ENCODE measurements around the gene ZNF516.

The ZNF516 gene

DNA sequence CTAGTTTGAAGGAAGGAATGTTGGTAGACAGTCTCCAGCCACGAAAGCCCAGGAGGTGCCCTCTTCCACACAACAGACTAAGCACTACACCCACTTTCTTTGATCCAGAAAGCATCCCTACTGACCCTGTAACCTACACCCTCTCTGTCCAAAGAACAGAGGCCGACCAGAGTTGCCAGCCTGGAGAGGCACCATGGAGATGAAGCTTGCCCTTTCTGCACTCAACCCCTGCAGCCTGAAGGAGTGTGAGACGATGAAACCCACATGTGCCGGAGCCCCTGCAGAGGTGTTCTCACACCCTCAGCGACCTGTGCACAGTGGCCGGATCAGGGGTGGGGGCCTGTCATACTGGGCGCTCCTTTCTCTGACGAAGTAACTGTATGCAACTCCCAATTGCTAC, 136.3 kb downstream of the ZNF516 start:
- DNase-seq = no peak

GRCh38 chr18:76357585-76358260, 137.3 kb downstream of the ZNF516 start:
- DNase-seq = no peak

- no peak for DNase-seq
Measured at GRCh38 chr18:76357174-76357573, 137.9 kb downstream of the ZNF516 start.

GRCh38 chr18:76356666-76357065, 138.4 kb downstream of the ZNF516 start:
- no peak for DNase-seq

- no peak for DNase-seq
Measured at GRCh38 chr18:76354348-76354747, 140.7 kb downstream of the ZNF516 start.

- no peak for DNase-seq
Measured at GRCh38 chr18:76353500-76353899, 141.5 kb downstream of the ZNF516 start.

DNA sequence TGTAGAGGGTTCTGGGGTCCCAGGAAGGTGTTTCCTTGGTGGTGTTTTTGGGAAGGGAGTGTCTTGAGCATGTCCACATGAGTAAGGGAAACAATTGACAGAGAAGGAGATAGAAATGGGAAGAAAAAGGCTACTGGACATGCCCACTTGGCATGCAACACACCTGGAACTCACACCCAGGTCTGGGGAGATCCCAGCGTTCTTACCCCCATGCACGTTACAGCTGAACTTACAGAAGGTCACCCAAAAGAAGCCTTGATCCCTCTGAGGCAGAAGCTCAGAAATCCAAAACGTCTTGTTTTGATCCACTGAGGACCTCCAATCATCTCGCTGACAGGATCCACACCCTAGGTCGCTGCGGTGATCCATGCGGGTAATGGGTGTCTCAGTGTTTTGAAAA, 142.0 kb downstream of the ZNF516 start:
- no peak for DNase-seq

GRCh38 chr18:76351961-76352581, 143.0 kb downstream of the ZNF516 start:
- no peak for DNase-seq

DNA sequence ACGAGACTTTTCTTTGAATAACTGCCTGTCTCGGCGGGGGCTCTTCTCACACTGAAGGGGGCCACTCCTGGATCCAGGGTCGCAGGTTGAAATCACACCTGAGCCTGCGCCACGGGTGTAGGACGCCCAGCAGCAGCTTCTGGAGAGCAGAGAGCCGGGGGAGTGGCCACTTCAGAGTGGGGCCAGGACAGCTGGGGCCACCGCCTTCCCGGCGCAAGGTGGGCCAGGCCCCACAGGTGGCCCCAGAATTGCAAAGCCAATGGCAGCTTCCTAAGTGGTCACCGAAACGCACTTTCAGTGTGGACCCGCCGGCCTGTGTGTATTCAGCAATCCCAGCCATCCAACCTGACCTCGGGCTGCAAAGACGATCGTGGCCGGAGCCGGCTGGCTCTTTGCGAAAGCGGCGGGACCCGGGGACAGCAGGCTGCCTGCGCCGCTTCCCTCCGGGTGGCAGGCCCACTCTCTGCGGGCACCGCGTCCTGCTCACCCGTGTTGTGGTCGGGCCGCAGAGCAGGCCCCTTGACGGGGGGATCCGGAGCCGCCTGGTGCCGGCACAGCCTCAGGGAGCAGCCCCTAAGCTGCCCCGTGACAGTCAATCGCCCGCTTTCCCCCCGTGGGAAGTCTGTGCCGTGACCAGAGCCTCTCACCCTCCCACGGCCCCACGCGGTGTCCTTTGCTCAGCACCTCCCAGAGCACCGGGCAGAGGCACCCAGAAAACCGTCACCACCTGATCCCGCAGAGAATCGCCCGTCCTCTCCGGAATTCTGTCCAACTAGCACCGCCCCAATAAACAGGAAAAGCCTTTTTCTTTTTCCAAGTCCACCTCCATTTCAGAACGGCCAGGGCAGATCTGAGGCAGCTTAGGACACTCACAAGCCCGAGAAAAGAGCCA, 144.7 kb downstream of the ZNF516 start:
- no peak for DNase-seq

- DNase-seq = peak; percentile 85
Measured at GRCh38 chr18:76349067-76349715, 145.9 kb downstream of the ZNF516 start.

DNA sequence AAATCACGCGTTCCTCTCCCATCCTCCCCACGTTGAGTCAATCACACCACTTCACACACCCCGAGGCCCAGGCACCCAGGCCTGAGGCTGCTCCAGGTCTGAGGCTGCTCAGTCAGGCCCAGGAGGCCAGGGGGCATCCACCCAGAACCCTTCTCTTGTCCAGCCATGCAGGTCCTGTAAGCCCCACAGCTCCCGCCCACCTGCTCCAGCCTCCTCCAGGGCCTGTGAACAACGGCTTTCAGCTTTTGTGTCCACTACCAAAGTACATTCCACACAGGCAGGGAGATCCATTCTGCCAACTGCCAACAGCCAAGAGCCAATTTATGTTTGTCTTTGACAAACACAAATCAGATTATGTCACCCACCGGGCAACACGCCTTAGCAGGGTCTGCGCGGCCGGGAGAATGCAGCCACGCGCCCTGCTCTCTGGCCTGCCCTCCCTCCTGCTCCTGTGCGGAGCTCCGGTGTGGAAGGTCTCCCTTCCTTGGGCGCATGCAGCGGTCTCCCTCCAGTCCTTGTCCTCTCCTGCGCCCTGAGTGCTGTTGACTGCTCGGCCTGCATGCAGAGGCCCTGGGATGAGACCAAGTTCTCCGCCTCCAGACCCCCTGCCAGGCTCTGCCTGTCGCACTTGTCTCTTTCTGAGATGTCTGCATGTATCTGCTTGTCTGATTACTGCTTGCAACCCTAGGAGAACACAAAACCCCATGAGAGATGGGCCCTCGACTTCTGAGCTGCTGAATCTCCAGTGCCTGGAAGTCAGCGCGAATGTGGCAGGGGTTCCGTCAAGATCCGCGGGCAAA, 146.6 kb downstream of the ZNF516 start:
- no peak for DNase-seq

GRCh38 chr18:76347341-76347740, 147.7 kb downstream of the ZNF516 start:
- DNase-seq = no peak

DNA sequence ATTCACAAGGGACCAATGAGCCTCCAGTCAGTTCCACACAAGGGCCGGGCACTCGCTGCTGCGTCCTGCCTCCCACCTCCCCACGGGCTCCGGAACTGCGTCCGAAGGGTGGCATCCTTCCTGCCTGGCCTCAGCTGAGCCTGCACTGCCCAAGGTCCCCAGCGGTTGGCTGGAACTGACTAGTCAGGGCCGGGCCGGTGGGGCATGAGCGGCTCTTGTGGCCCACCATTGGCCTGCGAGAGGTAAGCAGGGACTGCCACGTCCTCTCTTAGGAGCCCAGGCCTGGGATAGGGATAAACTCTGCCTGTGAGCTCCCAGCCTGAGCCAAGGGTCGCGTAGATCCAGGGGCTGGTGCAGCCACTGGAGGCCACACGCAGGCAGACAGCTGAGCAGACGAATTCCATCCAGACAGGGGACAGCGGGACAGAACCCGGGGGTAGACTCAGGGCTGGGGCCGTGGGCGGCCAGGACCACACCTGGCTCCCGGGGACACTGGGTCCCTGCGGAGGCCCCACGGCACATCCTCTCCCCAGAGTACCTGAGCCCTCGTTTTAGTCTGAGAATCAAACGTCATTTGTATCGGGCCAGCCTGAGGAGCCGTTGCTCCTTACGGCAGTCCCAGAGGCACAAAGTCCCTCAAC, 148.4 kb downstream of the ZNF516 start:
- no peak for DNase-seq

GRCh38 chr18:76345901-76346300, 149.1 kb downstream of the ZNF516 start:
- DNase-seq = no peak

DNA sequence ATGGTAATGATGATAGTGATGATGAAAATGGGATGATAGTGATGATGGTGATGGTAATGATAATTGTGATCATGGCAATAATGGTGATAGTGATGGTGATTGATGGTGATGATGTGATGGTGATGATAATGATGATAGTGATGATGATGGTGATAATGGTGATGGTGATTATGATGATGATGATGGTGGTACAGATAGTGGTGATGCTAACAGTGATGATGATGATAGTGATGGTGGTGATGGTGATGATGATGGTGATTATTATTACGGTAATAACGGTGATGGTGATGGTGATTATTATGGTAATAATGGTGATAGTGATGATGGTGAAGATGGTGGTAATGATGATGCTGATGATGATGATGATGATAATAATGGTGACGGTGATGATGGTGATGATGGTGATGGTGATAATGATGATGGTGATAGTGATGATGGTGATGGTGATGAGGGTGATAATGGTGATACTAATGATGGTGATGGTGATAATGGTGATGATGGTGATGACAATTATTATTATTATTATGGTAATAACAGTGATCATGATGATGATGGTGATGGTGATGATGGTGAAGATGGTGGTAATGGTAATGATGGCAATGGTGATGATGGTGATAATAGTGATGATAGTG, 151.0 kb downstream of the ZNF516 start:
- DNase-seq = no peak

DNA sequence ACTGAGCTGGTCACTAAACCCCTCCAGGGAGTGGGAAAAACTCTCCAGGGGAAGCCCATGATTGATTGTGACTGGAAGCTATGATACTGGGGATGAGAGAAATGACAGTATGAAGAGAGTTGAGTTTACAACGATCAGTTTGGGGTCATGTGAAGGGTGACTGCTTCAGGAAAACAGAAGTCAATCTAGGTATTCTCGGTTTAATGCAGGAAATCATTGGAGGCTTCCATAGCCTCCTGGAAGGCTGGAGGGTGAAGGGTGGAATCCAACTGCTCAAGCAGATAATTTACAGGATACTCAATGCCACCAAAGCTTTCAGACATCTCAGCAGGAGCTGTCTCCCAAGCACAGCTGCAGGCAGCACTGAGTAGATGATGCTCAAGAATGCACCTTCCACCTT, 154.6 kb downstream of the ZNF516 start:
- DNase-seq = no peak

GRCh38 chr18:76339246-76339620, 155.8 kb downstream of the ZNF516 start:
- no peak for DNase-seq

DNA sequence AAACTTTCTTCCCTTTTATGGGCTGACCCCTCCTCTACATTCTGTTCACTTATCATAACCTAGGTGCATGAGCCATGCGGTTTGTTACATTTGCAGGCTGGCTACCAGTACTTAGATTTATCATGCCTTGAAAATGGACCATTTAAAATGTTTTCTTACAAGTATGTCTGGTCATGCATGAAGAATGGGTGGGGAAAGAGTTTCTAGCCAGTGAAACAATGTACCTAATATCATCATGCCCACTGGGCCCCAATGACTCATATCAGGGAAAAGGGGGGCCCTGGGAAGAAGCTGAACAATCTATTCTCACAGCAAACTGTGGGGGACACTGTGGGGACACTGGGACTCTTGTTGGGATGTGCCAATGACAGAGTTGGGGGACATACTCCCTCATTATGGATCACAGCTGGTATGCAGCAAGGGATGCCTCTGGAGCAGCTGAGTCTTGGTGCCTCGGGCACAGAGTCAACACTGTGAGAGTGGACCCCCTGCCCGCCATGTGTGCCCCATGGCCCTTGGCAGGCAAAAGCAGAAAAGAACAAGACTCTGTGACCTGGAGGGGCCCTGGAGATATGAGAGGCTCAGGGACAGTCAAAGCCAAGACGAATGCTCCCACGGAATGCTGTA, 156.3 kb downstream of the ZNF516 start:
- no peak for DNase-seq

DNA sequence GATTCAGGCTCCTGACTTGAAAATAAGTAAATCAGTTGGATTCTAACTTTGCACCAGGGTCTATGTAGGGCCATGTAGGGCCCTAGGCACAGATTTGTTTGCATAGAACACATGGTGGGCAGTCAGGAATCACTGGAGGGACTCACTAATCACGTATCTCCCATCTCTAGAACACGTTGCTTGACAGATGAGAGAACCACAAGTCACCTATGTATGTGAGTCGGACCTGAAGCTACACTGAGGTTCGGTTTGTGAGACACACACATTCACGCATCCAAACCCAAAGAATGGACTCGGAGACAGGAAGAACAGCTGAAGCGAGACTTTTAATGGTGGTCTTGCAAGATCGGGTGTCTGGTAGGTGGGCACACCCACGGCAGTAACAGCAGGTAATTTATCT, 157.0 kb downstream of the ZNF516 start:
- no peak for DNase-seq

DNA sequence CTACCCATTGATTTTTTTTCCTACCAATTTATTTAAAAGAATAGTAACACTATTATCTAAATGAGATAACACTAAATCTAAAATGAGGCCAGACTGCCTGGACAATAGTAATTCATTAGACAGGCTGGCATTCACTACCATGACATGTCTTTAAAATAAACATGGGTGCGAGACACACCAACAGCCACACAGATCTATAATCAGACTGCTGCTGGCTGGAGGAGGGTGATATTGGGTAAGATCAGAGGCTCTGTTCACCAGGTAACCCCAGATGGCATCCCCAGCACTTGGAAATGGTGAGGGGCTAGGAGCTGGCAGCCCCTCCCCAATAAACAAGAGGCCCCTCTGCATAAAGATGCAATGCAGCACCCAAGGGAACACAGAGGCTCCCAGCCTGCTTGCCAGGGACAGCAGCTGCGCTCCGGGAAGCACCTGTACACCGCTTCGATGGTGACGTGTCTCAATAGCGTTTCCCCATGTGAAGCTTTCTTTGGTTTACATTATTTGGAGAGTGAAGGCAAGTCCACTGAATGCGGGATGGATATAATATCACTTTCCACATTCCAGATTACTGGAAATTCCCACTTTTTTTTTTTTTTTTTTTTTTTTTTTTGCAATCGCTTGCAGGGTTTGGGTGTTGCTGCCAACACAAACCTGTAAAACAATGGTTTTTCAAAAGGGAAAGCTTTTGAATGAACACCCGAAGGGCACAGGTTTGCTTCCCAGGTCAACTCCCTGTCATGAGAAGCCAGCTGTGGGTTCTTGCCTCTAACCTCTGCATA, 159.0 kb downstream of the ZNF516 start:
- DNase-seq = no peak
